NCI-H1092 (cell line): ENCODE measurements around the gene RCBTB1.

Source experiments
- DNase-seq: peaks from one replicate; lab custom pipeline; 2025; lab: John Stamatoyannopoulos, UW

RCBTB1 gene

GRCh38 chr13:49559006-49559405 is 26.4 kb downstream of the RCBTB1 start:
- no peak for DNase-seq

GRCh38 chr13:49554387-49554786 is 31.0 kb downstream of the RCBTB1 start:
- no peak for DNase-seq

- no peak for DNase-seq
Measured at GRCh38 chr13:49553888-49554287, 31.5 kb downstream of the RCBTB1 start.

GRCh38 chr13:49550942-49551644 is 34.3 kb downstream of the RCBTB1 start:
- no peak for DNase-seq

GRCh38 chr13:49549289-49549688 is 36.1 kb downstream of the RCBTB1 start:
- no peak for DNase-seq

GRCh38 chr13:49546561-49546960 is 38.8 kb downstream of the RCBTB1 start:
- no peak for DNase-seq

- no peak for DNase-seq
Measured at GRCh38 chr13:49545661-49546060, 39.7 kb downstream of the RCBTB1 start.

- no peak for DNase-seq
Measured at GRCh38 chr13:49543656-49544055, 41.7 kb downstream of the RCBTB1 start.

- DNase-seq, result no peak
Measured at GRCh38 chr13:49540552-49540951, 44.8 kb downstream of the RCBTB1 start.

- no peak for DNase-seq
Measured at GRCh38 chr13:49539746-49540145, 45.6 kb downstream of the RCBTB1 start.

- no peak for DNase-seq
Measured at GRCh38 chr13:49539313-49539712, 46.0 kb downstream of the RCBTB1 start.

GRCh38 chr13:49538404-49538803 is 47.0 kb downstream of the RCBTB1 start:
- no peak for DNase-seq

GRCh38 chr13:49536144-49536873 is 49.0 kb downstream of the RCBTB1 start:
- DNase-seq, result no peak

GRCh38 chr13:49533591-49534269 is 51.6 kb downstream of the RCBTB1 start:
- no peak for DNase-seq

GRCh38 chr13:49533011-49533410 is 52.3 kb downstream of the RCBTB1 start:
- no peak for DNase-seq

GRCh38 chr13:49532593-49532992 is 52.8 kb downstream of the RCBTB1 start:
- DNase-seq, result no peak

- DNase-seq, result no peak
Measured at GRCh38 chr13:49530457-49530856, 54.9 kb downstream of the RCBTB1 start.

GRCh38 chr13:49528161-49528560 is 57.2 kb downstream of the RCBTB1 start:
- no peak for DNase-seq

GRCh38 chr13:49527123-49527522 is 58.2 kb downstream of the RCBTB1 start:
- DNase-seq, result no peak

GRCh38 chr13:49524740-49525501 is 60.4 kb downstream of the RCBTB1 start:
- DNase-seq, result no peak

- no peak for DNase-seq
Measured at GRCh38 chr13:49521224-49521623, 64.1 kb downstream of the RCBTB1 start.

GRCh38 chr13:49517461-49517860 is 67.9 kb downstream of the RCBTB1 start:
- no peak for DNase-seq
